Right lung (tissue), 10 donors: Measurements from ENCODE around the gene FITM2. TPM values are rescaled to one million over a fixed set of nuclear protein-coding genes. Genes with fewer than 3 reads are reported as not detected.
A peak's percentile ranks its signal among the peaks of the same experiment; 100 is the strongest.
"Not testable (repeated sequence)": the region's sequence is repeated elsewhere in the genome, so short reads cannot be mapped to it uniquely, and the experiment has no call there.

Source experiments
- DNase-seq, 2 donors: peaks; one replicate each; pipeline ENCODE4 v3.0.0-alpha.2; 2013
- long read RNA-seq, 8 donors: transcript quantifications; one replicate each; lab custom pipeline, GENCODE V29; 2026
- polyA plus RNA-seq, 5 donors: library from polyadenylated mRNA; unstranded; fragments of 120-200 nt; gene quantifications; one replicate each; pipeline versions ENCODE4 v1.2.1 to v1.2.3, GENCODE V29; 2013; ENCODE audit warnings: inconsistent platforms in 1 of 5, low replicate concordance in 1 of 5; ENCODE audit not compliant: insufficient read length in 5 of 5, insufficient read depth in 1 of 5

Gene FITM2, protein sequence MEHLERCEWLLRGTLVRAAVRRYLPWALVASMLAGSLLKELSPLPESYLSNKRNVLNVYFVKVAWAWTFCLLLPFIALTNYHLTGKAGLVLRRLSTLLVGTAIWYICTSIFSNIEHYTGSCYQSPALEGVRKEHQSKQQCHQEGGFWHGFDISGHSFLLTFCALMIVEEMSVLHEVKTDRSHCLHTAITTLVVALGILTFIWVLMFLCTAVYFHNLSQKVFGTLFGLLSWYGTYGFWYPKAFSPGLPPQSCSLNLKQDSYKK
- polyA plus RNA-seq, result 1 to 10 TPM; 7.1 to 9.4 (median 7.8) TPM
- long read RNA-seq, donor 1, result 0 reads
- long read RNA-seq, donor 2, result 0 reads
- long read RNA-seq, donor 3, full-length matches to known transcripts, result 3 of 3 reads
- long read RNA-seq, donor 3, partial matches to known transcripts, result 0 of 3 reads
- long read RNA-seq, donor 3, other reads (novel, unspliced or antisense), result 0 of 3 reads
- long read RNA-seq, donor 4, full-length matches to known transcripts, result 1 of 1 reads
- long read RNA-seq, donor 4, partial matches to known transcripts, result 0 of 1 reads
- long read RNA-seq, donor 4, other reads (novel, unspliced or antisense), result 0 of 1 reads
- long read RNA-seq, donor 5, full-length matches to known transcripts, result 1 of 1 reads
- long read RNA-seq, donor 5, partial matches to known transcripts, result 0 of 1 reads
- long read RNA-seq, donor 5, other reads (novel, unspliced or antisense), result 0 of 1 reads
- long read RNA-seq, donor 6, full-length matches to known transcripts, result 2 of 2 reads
- long read RNA-seq, donor 6, partial matches to known transcripts, result 0 of 2 reads
- long read RNA-seq, donor 6, other reads (novel, unspliced or antisense), result 0 of 2 reads
- long read RNA-seq, donor 7, full-length matches to known transcripts, result 1 of 1 reads
- long read RNA-seq, donor 7, partial matches to known transcripts, result 0 of 1 reads
- long read RNA-seq, donor 7, other reads (novel, unspliced or antisense), result 0 of 1 reads
- long read RNA-seq, donor 8, result 0 reads

- peak; percentile 96 for DNase-seq
Observed at GRCh38 chr20:44310664-44311639, at the start of gene FITM2. Gene FITM2 (minus strand): TSS chr20:44311202. CDS start chr20:44311148, 54 bp downstream.

DNA sequence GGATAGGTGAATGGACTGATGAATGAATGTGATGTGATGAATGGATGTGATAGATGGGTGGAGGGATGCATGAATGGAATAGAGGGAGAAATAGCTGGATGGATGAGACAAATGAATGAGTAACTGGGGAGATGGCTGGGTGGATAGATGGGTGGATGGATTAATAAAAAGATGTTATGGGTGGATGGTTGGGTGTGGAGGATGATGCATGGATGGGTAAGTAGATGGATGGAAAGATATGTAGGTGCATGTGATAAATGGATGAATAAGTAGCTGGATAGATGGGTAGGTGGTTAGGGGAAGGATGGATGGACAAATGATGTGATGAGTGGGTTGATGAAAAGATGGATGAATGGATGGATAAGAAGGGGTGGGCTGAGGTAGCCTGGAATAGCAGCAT is 49.2 kb upstream of the FITM2 start:
- no peak for DNase-seq

DNA sequence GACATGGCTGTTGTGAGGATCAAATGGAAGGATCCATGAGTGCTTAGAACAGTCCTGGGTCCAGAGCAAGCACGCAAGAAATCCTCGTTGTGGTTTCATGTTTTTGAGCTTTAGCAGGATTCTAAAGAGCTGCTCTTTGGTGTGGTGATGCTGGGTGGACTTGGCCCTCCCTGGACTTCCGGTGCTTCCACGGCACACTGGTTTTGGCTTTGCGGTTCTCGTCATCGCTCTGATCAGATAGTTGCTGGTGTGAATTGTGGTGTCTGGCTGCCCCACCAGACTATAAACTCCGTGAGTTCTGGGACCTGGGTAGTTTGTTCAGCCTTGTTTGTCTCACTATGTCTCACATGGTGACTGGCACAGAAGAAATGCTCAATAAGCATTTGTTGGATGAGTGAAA is 47.8 kb upstream of the FITM2 start:
- DNase-seq, result no peak

DNA sequence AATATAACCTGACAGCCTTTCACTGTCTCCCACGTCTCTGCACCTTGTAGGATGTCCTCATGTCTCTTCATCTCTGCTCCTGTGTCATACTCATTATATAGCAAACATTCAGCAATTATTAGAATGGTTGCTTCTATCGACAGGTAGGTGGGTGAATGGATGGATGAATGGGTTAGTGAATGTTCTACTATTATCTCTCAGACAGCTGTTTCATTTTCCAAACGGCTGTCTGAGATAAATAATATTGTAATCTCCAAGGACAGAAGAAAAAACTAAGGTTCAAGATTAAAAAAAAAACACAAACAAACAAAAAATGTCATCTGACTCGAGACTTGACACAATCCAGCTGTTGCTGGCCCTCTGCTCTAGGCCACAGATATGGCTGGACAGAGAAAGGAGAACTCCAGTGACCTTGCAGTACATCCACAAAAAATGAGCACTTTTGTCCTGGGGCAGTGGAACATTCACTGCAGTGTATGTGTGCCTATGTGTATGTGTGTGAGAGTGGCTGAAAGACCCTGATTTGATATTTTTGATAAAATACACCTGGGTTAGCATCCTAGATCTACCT is 46.6 kb upstream of the FITM2 start:
- peak; percentile 85 to 90 for DNase-seq

DNA sequence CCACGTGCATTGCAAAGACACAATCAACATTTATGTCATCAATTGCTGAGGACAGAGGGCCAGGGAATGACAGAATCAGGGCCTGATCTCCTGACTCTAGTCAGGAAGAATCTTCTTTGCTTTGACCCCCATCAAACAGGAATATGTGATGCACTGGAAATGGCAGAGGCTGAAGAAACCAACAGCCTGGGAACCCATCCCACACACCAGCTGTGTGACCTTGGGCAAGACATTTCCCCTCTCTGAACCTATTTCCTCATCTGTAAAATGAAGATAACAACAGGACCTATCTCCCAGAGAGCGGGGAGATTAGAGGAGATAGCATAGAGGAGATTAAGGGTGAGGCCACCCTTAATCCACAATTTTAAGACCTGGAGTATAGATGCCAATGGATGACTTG is 46.0 kb upstream of the FITM2 start:
- DNase-seq, result no peak

DNA sequence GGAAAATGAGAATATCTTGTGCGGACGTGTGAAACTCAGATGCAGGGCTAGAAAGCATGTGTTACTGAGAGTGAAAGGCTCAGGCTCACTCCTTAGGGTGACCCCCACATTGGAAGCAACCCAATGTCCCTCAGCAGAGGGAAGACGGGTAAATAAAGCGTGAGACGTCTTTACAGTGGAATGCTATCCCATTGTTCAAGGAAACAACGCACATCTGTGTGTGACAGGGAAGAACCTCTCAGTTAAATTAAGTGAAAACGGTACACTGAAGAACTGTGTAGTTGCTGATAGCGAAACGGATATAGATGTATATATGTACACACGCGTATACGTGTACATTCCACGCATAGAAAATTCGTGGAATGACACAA is 45.3 kb upstream of the FITM2 start:
- DNase-seq, result no peak

DNA sequence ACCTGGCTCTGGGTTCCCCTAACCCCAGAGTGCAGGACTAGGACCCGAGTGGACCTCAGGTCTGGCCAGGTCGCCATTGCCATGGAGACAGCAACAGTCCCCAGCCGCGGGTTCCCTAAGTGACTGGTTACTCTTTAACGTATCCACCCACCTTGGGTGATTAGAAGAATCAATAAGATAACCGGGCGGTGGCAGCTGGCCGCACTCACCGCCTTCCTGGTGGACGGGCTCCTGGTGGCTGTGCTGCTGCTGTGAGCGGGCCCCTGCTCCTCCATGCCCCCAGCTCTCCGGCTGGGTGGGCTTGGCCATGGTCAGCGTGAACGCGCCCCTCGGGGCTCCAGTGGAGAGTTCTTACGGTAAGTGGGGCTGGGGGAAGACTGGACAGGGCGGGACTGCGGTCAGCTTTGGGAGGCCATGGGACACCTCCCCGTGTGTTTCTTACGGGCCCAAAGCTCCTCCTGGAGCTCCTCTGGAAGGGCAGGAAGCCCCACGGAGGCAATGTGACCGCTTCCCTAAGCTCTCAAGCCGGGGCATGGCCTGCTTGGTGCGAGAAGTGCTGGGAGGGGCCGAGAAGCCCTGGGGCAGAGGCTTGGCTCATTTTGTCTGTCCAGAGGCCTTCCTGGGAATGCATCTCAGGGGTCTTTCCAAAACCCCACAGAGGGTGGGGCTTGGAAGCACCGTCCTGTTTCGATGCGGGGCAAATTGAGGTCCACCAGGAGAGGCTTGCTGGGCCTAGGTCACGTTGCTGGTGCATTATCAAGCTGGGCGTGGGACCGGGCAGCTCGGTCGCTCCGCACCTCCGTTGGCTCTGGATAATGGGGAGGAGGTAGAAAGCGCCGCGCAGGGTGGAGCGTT is 44.7 kb upstream of the FITM2 start, which contains the start of gene HNF4A:
Gene HNF4A, plus strand, starts transcription at position 202 of the 855 bp plus-strand sequence. Its CDS starts 106 bp downstream, at position 308.
- DNase-seq, result no peak

GRCh38 chr20:44354979-44355497 is 44.0 kb upstream of the FITM2 start:
- no peak for DNase-seq

DNA sequence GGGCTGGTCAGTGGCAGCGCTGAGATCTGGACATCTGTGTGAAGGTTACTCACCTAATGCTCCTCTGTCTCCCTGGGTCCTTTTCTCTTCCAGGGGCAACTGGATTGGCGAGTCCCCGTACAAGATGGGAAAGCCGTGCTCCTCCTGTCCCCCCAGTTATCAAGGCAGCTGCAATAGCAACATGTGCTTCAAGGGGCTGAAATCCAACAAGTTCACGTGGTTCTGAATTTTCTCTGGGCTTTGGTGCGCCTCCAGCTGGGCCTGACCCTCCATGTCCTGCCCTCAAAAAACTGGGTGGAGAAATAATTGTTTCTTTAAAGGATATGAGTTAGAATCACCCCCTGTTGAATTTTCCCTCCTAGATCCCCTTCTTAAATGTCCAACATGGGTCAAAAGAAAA is 39.6 kb upstream of the FITM2 start:
- no peak for DNase-seq

DNA sequence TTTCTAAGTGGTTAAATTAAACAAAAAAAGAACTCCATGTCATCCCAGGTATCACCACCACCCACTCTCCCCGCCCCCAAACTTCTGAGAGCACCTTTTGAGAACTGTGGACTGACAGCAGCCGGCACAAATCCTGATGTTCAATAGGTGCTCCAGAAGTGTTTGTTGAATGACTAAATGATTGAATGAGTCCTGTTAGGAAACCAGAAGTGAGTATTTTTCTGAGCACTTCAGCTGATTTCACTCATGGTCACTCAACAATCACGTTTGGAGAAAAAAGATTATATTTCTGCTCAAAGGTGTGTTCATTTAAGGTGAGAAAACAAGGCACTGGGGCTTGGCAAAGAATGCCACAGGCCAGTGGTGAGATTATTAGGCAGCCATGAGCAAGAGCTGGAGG is 38.3 kb upstream of the FITM2 start:
- DNase-seq, result no peak

DNA sequence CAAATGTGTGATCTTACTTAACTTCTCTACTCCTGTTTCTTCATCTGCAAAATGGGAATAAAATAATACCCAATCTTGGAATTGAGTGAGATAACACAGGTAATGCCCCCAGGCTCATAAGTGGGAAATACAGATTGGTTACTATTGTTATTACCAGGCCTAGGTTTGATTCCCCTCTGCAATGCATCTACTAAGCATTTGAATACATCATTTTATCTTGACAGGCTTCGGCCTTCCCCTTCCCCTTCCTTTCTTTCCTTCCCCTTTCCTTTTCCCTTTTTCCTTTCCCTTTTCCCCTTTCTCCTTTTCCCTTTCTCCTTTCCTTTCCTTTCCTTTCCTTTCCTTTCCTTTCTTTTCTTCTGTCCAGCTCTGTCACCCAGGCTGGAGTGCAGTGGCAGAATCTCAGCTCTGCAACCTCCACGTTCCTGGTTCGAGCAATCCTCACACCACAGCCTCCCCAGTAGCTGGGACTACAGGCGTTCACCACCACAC is 37.2 kb upstream of the FITM2 start:
- DNase-seq, result no peak

DNA sequence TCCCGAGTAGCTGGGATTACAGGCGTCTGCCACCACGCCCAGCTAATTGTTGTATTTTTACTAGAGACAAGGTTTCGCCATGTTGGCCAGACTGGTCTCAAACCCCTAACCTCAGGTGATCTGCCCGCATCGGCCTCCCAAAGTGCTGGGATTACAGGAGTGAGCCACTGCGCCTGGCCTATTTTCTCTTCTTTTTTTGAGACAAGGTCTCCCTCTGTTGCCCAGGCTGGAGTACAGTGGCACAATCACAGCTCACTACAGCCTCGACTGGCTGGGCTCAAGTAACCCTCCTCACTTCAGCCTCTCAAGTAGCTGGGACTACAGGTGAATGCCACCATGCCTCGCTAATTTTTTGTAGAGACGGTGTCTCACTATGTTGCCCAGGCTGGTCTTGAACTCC is 34.9 kb upstream of the FITM2 start:
- DNase-seq, result not testable (repeated sequence)

DNA sequence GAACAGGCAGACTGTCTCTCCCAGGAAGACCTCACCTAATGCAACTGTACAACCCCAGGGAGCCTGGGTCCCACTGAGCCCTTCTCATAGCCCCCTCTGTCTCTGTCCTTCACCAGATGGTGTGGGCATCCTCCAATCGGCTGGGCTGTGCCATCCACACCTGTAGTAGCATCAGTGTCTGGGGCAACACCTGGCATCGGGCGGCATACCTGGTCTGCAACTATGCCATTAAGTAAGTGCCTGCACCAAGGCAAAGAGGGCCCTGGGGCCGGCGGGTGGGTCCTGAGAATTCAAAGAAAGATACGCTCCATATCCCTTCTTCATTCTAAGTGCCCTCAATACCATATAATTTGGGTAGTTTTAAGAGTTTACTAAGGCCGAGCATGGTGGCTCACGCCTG is 34.1 kb upstream of the FITM2 start:
- DNase-seq, result no peak

GRCh38 chr20:44344723-44345122 is 33.7 kb upstream of the FITM2 start:
- no peak for DNase-seq

DNA sequence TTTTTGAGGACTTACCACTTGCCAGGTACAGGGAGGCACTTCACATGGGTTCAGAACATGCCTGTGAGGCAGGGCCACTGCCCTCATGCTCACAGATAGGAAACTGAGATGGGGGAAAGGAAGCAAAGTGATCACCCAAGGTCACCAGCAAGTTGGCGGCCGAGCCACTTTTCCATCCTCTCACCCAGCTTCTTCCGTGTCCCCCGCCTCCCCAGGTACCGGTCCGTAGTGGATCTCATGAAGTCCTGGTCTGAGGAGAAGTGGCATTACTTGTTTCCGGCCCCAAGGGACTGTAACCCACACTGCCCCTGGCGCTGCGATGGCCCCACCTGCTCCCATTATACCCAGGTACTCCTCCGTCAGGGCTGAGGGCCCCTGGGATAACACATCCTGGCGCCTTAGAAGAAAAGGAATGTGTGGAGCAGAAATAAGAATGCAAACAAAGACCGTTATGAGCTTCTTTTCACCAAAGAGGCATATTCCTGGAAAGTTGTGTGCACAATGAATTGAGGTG is 32.2 kb upstream of the FITM2 start:
- DNase-seq, result no peak

DNA sequence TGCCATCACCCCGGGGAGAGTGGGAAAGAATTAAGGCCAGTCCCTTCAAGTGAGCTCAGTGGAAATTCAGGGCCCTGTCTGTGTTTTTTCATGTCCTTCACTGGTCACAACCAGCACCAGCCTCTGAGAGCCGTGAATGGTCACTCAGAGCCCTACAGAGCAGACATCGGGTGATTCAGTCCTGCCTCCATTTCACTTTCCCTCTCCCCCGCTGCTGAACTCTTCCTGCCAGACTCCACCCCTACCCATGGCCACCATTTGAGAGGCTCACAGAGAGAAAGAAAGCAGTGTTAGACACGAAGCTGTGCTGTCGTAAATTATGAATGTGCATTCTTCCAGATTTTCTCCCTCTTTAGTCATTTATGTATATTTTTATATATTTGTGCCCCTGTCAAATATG is 31.2 kb upstream of the FITM2 start:
- no peak for DNase-seq

DNA sequence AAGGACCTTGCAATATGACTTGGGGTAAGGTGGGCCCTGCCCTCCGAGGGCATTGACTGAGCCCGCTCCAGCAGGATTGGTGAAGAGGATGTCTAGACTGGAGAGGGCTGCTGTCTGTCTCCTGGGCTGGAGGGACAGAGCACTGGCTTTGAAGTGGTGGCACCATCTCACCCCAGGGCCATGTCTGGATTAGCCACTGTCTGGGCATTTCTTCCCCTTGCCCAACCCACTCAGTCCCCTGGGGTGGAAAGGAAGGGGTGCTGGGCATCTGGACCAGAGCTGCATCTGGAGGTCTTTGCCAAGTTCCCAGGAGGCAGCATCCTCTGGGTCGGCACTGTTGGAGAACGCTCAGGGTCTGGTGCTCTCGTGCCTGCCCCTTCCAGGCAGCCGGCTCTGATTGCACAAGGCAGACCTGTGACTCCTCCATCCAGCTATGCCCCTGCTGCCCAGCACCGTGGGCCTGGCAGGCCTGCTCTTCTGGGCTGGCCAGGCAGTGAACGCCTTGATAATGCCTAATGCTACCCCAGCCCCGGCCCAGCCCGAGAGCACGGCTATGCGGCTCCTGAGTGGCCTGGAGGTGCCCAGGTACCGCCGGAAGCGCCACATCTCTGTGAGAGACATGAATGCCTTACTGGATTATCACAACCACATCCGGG is 25.9 kb upstream of the FITM2 start, which contains the start of gene R3HDML:
Gene R3HDML, plus strand, starts transcription at position 319 of the 656 bp plus-strand sequence. Its CDS starts 115 bp downstream, at position 434.
- DNase-seq, result no peak

- no peak for DNase-seq
Observed at GRCh38 chr20:44336086-44336485, 25.1 kb upstream of the FITM2 start.
